ENCODE results near the gene CPNE8. TPM values are rescaled to one million over a fixed set of nuclear protein-coding genes. Genes with fewer than 3 reads are reported as not detected.

CPNE8 gene
- total RNA-seq, 1 experiment from 2014 or later = 17.3 TPM

DNA sequence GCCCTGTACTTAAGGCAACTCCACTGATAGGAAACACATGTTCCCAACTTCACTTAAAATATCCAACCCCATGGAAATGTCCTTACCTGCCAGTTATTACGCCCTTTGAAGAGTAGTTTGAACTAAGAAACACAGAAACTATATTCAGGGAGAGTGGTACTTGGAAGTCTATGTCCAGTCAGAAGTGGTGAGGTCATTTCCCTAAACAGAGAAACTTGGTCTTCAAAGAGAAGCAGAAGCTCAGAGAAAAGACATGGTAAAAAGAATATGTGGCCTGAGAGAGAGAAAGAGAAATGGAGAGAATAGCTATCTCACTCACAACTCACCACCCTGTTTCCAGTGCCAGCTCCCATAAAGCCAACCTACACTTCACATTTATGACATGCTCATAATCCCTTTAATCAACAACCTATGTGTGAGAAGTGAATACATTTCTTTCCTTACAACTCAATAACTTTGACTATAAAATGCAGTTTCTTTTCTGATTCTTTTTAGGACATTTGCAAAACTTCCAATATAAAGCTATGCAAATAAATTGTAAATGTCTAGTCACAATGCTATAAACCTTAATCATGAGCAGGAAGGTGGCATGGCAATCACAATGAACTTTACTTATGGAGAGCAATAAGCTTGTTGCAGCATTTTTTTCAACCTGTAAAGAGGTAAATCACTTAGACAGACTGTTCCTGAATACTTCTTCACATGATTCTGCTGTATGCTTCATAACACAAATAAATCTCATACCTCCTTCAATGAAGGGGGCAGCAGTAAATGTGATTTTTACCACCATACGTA lies 67.1 kb downstream of the CPNE8 start:
- no peak for DNase-seq (ENCODE audit: low read depth)

DNA sequence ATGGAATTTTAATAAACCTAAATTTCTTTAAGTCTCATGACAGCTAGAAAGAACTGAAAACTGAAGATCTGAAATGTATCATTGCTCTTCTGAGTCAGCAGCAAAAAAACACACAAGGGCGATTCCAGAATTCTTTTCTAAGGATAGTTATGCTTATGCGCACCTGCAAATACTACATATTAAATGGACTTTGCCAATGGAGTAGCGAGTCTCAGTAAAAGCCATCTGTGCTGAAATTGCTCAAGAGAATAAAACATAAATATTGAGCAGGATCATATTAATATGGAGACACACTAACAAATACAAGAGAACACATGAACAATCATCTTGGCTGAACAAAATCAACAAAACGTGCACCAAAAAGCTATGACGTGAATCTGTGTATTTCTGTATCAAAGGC lies 73.7 kb downstream of the CPNE8 start:
- DNase-seq (ENCODE audit: low read depth) = no peak

DNA sequence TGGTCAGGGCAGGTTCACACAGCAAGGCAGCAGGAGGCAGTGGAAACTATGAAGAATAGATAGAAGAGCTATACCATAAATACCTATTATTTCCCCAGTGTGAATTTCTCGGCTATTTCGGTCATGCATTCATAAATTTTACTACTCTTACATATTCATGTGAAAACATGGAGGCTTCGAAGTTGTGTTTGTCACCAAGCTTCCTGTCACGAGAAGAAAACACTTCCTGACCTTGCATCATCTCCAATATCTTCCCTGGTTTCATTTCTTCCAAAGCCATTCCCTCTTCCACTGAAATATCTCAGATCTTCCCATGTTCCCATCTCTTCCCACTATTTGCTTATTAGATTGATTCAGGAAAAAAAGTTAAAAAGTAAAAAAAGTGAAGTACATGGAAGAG lies 80.4 kb downstream of the CPNE8 start:
- no peak for DNase-seq (ENCODE audit: low read depth)

DNA sequence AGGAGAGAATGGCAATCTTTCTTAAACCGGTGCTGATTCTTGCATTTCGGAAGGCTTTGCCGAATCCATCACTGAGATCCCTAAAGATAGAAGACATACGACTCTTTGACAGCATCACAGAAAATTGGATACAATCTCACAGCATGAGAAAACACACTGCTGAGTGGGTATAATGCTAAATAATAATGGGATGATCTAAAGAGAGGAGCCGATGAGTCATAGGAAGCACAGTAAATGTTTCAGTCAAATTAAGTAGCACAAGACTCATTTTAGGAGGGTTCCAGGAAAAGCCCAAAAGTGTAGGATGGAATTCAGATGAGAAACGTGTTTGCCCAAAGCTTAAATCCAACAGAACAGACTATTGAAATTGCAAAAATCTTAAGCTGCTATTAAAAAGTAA lies 81.7 kb downstream of the CPNE8 start:
- peak; percentile 28 for DNase-seq (ENCODE audit: low read depth)

DNA sequence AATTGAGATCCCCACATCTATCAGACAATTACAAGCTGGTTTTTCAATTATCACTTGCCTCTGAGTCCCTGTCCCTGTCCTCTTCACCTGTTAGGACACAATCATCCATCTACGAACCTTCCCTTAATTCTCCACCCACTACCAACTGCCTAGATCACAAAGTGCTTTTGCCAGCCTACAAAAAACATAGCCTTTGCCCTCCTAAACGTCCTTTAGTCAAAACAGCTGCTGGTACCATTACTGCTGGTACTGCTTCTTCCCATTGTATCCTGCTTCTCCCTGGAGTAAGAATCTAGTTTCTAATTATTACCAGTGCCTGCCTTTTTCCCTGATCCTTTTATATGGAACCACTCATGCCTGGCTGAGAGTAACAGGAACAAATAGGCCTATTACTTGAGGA lies 82.1 kb downstream of the CPNE8 start:
- no peak for DNase-seq (ENCODE audit: low read depth)

DNA sequence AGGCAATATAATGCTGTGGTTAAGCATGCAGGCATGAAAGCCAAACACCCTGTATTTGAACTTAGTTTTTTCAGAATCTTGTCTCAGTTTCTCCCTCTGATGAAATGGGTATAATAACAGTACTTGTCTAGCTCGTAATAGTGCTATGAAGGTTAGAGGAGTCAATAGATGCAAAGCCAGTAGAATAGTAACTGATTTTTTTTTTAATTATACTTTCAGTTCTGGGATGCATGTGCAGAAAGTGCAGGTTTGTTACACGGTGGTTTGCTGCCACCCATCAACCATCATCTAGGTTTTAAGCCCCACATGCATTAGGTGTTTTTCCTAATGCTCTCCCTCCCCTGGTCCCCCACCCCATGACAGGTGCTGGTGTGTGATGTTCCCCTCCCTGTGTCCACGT lies 87.4 kb downstream of the CPNE8 start:
- DNase-seq (ENCODE audit: low read depth) = no peak

DNA sequence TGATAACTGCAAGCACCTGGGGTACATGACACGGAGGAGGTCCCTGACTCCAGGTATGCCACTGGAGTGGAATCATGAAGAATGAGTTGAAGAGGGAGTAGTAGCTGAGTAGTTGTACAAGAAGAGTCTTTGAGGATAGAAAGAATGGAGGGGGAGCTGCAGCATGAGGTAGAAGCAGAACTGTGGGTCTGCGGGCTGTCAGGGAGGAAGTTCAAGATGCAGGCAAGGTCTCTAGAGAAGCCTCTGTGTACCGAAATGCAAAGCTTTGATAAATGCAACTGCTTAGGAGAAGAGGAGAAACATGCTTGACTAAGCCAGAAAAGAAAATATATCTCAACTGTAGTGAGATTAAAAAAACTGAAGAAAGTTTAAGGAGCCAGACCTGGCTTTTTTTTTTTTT lies 91.5 kb downstream of the CPNE8 start:
- no peak for DNase-seq (ENCODE audit: low read depth)

DNA sequence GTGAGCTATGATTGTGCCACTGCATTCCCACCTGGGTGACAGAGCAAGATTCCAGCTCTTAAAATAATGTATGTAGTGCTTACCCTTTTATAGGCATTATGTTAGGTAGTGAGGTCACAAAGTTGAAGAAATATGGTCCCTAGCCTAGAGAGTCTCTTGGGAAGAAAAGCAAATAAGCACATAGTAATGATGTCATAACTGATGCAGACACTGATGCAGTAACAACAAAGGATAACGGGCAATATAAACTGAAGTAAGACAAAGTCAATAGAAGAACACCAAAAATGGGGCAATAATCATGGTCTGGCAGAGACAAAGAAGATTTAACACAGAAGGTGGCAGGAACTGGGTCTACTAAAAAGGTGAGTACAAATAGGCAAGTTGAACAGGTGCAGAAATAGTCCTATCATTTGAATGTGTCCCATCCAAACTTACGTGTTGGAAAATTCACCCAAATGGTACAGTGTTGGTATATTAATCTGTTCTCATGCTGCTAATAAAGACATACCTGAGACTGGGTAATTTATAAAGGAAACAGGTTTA lies 93.5 kb downstream of the CPNE8 start:
- no peak for DNase-seq (ENCODE audit: low read depth)

DNA sequence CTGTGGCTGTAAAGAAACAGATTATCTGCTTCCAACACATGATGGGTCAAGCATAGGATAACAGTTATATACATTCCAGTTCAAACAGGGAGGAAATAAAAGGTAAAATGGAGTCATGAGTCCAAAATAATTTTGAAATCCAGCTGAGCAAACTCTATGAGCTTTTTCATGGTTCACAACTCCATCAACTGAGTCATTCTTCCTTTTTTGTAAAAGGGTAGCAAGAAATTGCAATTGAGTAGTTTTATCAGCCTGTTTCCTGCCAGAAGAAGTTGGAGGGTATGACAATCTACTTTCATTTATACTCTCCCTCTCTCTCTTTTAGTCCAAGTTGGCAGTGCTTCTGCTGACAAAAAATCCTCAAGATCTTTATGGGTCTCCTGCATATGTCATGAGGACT lies 95.6 kb downstream of the CPNE8 start:
- DNase-seq (ENCODE audit: low read depth) = no peak

DNA sequence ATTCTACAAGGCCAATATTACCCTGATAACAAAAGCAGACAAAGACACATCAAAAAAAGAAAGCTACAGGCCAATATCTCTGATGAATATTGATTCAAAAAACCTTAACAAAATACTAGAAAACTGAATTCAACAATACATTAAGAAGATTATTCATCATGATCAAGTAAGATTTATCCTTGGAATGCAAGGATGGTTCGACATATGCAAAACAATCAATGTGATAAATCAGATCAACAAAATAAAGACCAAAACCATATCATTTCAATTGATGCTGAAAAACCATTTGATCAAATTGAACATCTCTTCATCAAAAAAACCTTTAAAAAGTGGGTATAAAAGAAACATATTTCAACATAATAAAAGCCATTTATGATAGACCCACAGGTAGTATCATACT lies 117.3 kb downstream of the CPNE8 start:
- DNase-seq (ENCODE audit: low read depth) = no peak

DNA sequence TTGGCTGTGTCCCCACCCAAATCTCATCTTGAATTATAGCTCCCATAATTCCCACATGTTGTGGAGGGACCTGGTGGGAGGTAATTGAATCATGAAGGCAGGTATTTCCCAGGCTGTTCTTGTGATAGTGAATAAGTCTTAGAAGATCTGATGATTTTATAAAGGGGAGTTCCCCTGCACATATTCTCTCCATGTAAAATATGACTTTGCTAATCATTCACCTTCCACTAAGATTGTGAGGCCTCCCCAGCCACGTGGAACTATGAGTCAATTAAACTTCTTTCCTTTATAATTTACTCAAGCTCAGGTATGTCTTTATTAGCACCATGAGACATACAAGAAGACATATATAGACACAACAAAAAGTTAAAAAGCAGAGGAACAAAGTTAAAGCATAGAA lies 120.0 kb downstream of the CPNE8 start:
- no peak for DNase-seq (ENCODE audit: low read depth)

DNA sequence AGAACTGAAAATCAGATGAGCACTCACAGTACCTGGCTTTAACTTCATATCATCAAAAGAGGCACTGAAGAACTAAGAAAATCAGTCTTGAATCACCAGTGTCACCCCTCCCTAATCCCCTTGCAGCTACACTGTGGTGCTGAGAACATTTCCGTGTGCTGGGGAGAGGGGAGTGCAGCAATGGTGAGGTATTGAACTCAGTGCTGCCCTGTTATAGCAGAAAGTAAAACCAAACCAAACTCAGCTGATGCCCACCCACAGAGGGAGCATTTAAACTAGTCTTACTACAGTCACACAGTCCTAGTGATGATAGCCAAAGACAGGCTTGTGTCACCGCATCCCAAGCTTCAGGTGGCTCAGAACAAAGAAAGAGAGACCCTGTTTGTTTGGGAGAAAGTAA lies 122.1 kb downstream of the CPNE8 start:
- DNase-seq (ENCODE audit: low read depth) = no peak

DNA sequence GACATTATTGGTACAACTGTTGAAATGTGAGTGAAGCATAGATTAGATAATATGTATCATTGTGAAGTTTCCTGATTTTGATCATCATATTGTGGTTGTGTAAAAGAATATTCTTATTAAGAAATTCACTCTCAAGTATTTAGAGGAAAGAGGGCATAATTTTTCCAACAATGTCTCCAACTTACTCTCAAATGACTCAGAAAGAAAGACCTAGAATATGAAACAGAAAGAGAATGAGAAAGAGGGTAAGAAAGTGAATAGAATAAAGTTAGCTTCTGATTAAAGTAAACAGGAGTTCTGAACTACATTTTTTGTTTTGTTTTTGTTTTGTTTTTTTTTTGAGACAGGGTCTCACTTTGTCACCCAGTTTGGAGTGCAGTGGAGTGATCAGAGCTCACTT lies 123.0 kb downstream of the CPNE8 start:
- no peak for DNase-seq (ENCODE audit: low read depth)

DNA sequence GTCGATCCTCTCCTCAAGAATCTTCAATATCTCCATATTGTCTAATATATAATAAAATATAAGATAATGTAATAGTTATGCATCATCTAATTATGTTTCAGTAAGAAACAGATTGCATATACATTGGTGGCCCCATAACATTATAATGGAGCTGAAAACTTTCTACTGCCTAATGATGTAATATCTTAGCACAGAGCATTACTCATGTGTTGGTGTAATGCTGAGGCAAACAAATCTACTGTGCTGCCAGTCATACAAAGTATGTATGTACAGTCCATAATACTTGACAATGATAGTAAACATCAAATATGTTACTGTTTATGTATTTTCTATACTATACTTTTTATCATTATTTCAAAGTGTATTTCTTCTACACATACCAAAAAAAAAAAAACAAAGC lies 128.7 kb downstream of the CPNE8 start:
- DNase-seq (ENCODE audit: low read depth) = no peak

DNA sequence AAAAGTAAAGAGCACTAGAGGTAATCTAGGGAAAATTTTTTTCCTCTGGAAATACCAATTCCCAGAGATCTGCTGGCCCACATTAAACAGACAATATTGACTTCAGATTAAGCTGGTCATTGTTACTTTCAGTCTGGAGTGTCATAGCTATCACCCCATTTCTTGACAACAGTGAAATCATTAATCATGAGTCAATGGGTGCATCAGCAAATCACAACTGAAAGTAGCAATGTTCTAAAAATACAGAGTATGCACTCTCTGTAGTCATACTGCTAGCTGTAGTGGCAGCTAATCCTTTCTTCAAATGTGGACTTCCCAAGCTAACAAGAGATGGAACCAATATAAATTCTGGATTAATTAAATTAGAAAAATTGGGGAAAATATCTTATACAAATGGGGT lies 129.9 kb downstream of the CPNE8 start:
- DNase-seq (ENCODE audit: low read depth) = no peak

DNA sequence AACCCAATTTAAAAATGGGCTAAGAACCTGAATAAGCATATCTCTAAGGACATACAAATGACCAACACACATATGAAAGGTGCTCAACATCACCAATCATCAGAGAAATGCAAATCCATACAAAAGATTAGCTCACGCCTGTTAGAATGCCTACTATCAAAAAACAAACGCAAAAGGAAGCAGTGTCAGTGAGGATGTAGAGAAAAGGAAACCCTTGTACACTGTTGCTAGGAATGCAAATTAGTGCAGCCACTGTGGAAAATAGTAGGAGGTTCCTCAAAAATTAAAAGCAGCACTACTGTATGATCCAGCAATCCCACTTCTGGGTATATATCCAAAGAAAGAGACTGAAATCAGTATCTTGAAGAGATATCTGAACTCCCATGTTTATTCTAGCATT lies 133.0 kb downstream of the CPNE8 start:
- no peak for DNase-seq (ENCODE audit: low read depth)

DNA sequence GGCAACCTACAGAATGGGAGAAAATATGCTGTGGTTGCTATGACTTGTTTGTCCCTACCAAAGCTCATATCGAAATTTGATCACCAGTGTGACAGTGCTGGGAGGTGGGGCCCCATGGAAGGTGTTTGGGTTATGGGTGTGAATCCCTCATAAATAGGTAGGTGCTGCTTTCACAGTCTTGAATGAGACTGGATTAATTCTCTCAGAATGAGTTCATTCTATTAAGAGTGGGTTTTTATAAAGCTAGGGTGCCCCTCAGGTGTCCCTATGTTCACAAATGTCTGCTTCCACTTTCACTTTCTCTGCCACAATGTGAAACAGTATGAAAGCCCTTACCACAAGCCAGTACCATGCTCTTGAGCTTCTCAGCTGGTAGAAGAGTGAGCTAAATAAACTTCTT lies 133.5 kb downstream of the CPNE8 start:
- peak; percentile 26 for DNase-seq (ENCODE audit: low read depth)

DNA sequence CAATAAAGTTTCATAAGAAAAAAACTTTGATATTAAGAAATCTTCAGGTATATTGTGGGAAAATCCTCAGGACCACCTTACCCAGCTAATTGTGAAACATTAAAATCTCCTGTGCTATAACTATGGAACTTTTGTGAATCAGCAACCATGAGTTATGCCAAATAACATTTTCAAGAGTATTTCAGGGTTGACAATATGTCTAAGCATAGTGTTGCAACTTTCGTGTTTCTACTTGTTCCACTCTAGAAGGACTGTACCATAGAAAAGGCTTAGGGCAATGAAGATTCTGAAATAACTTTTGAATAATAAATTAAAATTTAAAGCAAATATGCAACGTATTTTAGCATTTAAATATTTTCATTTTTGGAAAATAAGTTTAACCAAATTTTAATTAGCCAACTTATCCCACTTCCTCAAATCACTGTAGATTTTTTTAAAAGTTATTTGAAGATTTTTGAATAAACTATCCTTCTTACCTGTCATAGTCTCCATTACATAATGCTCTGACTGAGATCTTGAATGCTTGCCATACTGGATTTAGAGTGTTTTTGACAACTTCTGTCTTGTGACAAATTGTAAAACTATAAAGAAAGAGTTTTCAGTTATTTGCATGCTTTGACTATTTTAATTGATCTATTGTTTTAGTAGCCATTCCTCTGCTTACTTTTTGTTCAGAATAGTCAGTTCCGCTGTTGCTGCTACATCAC lies 143.6 kb downstream of the CPNE8 start:
- DNase-seq (ENCODE audit: low read depth) = no peak

DNA sequence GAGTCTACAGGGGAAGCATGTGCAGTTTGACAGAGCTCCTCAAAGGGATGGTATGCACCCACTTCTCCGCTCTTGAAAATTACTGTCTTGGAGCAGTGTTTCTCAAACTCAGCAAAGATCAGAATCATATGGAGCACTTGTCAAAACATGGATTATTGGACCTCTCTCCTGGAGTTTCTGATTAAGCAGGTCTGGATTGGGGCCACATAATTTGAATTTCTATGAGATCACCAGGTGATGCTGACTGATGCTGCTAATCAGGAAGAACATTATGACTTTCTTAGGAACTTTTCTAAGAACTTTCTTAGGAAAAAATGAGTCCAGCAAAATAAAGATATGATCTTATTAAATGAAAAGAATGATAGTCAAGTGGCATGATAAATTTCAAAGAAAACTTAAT lies 144.3 kb downstream of the CPNE8 start:
- DNase-seq (ENCODE audit: low read depth) = no peak

DNA sequence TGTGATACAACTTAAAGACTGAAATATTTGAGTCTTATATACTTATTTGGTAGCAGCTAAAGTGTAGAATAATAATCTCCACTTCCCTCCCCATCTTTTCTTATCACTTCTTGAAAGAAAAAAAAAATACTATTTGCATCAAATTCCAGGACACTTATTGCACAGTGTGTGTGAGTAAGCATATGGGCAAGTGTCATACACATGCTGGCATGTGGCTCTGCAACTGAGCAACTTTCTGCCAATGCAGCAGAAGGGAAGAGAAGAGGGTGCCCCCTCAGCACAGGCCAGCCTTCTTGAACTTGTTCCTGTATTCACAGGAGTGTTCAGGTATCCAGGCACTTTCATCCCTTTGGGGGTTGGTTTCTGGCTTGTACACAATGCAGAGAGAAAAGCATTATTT lies 145.8 kb downstream of the CPNE8 start:
- DNase-seq (ENCODE audit: low read depth) = no peak

DNA sequence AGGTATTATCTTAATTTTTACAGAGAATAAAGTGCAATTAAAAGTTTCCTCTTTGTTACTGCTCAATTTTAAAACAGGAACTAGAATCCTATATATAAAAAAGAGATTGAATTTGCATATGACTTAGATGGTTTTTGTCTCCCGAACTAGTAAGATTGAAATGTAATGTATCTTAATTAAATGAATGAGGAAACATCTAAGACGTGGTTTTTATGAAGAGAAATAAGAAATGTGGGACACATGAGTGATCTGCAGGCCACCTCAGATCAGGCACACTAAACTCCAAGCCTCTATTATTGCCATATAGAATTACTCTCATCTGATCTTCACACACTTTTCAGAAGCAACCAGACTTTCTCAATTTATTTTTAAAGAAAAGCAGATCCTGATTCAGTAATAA lies 158.6 kb downstream of the CPNE8 start:
- DNase-seq (ENCODE audit: low read depth) = no peak

DNA sequence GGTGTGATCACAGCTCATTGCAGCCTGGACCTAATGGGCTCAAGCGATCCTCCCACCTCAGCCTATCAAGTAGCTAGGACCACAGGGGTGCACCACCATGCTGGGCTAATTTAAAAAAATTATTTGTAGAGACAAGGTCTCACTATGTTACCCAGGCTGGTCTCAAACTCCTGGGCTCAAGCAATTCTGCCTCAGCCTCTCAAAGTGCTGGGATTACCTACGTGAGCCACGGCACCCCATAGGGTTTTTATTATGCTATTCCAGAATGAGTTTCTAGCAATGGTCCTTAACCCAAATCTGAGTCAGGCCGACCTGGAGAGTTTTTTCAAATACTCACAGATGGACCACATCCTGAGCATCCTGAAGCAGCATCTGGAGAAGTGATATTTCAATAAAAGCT lies 159.8 kb downstream of the CPNE8 start:
- DNase-seq (ENCODE audit: low read depth) = no peak

DNA sequence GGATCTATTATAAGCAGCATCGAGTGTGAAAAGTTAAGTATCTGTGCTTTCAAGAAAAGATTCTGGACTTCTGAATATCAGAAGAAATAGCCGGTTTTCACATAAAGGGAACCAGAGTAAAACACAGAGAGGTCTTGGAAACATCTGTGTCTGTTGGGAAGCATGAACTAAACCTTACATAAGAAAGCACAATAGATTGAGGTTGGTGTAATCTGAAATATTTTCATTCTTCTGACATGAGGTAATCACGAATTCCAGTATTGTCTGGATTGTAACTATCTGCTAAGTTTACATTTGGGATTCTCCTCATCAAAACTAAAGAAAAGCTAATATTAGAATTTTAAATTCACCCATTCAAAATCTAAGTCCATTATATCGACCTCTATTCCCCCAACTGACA lies 161.3 kb downstream of the CPNE8 start:
- no peak for DNase-seq (ENCODE audit: low read depth)
